ENCODE data around the gene NEUROD2. TPM values are rescaled to one million over a fixed set of nuclear protein-coding genes. Genes with fewer than 3 reads are reported as not detected.

The NEUROD2 gene
- total and polyA plus RNA-seq, 2 experiments from 2014 or later, result not detected

DNA sequence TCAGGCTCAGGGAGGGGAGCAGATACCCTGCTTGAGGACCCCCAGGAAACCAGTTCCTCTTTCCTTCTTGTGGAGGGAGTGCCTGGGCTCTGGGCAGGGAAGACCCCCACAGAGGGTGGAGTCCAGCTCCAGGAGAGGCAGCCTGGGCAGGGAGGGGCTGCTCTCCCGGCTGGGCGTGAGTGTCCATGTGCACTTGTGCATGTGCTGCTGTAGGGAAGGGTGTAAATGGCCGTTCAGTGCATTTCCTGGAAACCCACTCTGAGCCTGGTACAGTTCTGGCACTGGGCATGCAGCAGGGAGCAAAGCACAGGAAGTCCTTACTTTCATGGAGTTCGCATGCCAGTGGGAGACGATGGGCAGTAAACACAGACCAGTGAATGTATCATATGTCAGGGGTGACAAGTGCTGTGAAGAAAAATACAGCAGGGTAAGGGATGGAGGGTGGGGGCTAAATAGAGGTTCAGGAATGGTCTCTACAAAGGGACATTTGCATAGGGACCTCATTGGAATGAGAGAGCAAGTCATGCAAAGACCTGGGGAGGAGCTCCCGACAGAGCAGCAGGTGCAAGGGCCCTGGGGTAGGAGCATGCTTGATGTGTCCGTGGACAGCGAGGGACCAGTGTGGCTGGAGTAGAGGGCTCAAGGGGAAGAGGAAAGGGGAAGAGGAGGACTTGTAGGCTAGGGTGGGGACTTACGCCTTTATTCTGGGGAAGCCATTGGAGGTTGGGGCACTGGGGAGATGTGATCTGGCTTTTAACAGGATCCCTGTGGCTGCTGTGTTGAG lies 34.8 kb upstream of the NEUROD2 start (continued):
- TF ChIP-seq, protein P1, sequence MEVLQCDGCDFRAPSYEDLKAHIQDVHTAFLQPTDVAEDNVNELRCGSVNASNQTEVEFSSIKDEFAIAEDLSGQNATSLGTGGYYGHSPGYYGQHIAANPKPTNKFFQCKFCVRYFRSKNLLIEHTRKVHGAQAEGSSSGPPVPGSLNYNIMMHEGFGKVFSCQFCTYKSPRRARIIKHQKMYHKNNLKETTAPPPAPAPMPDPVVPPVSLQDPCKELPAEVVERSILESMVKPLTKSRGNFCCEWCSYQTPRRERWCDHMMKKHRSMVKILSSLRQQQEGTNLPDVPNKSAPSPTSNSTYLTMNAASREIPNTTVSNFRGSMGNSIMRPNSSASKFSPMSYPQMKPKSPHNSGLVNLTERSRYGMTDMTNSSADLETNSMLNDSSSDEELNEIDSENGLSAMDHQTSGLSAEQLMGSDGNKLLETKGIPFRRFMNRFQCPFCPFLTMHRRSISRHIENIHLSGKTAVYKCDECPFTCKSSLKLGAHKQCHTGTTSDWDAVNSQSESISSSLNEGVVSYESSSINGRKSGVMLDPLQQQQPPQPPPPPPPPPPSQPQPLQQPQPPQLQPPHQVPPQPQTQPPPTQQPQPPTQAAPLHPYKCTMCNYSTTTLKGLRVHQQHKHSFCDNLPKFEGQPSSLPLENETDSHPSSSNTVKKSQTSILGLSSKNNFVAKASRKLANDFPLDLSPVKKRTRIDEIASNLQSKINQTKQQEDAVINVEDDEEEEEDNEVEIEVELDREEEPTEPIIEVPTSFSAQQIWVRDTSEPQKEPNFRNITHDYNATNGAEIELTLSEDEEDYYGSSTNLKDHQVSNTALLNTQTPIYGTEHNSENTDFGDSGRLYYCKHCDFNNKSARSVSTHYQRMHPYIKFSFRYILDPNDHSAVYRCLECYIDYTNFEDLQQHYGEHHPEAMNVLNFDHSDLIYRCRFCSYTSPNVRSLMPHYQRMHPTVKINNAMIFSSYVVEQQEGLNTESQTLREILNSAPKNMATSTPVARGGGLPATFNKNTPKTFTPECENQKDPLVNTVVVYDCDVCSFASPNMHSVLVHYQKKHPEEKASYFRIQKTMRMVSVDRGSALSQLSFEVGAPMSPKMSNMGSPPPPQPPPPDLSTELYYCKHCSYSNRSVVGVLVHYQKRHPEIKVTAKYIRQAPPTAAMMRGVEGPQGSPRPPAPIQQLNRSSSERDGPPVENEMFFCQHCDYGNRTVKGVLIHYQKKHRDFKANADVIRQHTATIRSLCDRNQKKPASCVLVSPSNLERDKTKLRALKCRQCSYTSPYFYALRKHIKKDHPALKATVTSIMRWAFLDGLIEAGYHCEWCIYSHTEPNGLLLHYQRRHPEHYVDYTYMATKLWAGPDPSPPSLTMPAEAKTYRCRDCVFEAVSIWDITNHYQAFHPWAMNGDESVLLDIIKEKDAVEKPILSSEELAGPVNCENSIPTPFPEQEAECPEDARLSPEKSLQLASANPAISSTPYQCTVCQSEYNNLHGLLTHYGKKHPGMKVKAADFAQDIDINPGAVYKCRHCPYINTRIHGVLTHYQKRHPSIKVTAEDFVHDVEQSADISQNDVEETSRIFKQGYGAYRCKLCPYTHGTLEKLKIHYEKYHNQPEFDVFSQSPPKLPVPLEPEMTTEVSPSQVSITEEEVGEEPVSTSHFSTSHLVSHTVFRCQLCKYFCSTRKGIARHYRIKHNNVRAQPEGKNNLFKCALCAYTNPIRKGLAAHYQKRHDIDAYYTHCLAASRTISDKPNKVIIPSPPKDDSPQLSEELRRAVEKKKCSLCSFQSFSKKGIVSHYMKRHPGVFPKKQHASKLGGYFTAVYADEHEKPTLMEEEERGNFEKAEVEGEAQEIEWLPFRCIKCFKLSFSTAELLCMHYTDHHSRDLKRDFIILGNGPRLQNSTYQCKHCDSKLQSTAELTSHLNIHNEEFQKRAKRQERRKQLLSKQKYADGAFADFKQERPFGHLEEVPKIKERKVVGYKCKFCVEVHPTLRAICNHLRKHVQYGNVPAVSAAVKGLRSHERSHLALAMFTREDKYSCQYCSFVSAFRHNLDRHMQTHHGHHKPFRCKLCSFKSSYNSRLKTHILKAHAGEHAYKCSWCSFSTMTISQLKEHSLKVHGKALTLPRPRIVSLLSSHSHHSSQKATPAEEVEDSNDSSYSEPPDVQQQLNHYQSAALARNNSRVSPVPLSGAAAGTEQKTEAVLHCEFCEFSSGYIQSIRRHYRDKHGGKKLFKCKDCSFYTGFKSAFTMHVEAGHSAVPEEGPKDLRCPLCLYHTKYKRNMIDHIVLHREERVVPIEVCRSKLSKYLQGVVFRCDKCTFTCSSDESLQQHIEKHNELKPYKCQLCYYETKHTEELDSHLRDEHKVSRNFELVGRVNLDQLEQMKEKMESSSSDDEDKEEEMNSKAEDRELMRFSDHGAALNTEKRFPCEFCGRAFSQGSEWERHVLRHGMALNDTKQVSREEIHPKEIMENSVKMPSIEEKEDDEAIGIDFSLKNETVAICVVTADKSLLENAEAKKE (CRISPR knock-in tag; IDR thresholded peaks at IDR 0.05), result no peak
- TF ChIP-seq REST (IDR thresholded peaks at IDR 0.05; ENCODE audit: unreplicated experiment) (no peak), EZH2phosphoT487 (IDR thresholded peaks at IDR 0.05; ENCODE audit: unreplicated experiment) (no peak), JUNB (IDR thresholded peaks at IDR 0.05; ENCODE audit: unreplicated experiment) (no peak), ZNF114 (CRISPR knock-in tag; IDR thresholded peaks at IDR 0.05) (no peak)
